ENCODE measurements around the gene GALNT9.

GALNT9 gene

GRCh38 chr12:132327336-132328171, 1.8 kb downstream of the GALNT9 start:
- peak; percentile 3 to 51 for DNase-seq (ENCODE audit: low read depth in 2 of 2, low spot score in 1 of 2)

- DNase-seq (ENCODE audit: low read depth in 2 of 2, low spot score in 1 of 2): no peak
Observed at GRCh38 chr12:132326646-132327045, 2.7 kb downstream of the GALNT9 start.

- DNase-seq (ENCODE audit: low read depth in 2 of 2, low spot score in 1 of 2): no peak
Observed at GRCh38 chr12:132325733-132326130, 3.7 kb downstream of the GALNT9 start.

- no peak for DNase-seq (ENCODE audit: low read depth in 2 of 2, low spot score in 1 of 2)
Observed at GRCh38 chr12:132324841-132325732, 4.3 kb downstream of the GALNT9 start.

GRCh38 chr12:132324173-132324572, 5.2 kb downstream of the GALNT9 start:
- no peak for DNase-seq (ENCODE audit: low read depth in 2 of 2, low spot score in 1 of 2)

GRCh38 chr12:132323171-132324010, 6.0 kb downstream of the GALNT9 start:
- no peak for DNase-seq (ENCODE audit: low read depth in 2 of 2, low spot score in 1 of 2)

GRCh38 chr12:132322206-132323132, 6.9 kb downstream of the GALNT9 start:
- no peak for DNase-seq (ENCODE audit: low read depth in 2 of 2, low spot score in 1 of 2)

- no peak for DNase-seq (ENCODE audit: low read depth in 2 of 2, low spot score in 1 of 2)
Observed at GRCh38 chr12:132321321-132322118, 7.9 kb downstream of the GALNT9 start.

- no peak for DNase-seq (ENCODE audit: low read depth in 2 of 2, low spot score in 1 of 2)
Observed at GRCh38 chr12:132320767-132321211, 8.6 kb downstream of the GALNT9 start.

GRCh38 chr12:132319991-132320570, 9.3 kb downstream of the GALNT9 start:
- DNase-seq (ENCODE audit: low read depth in 2 of 2, low spot score in 1 of 2): no peak

- DNase-seq (ENCODE audit: low read depth in 2 of 2, low spot score in 1 of 2): no peak
Observed at GRCh38 chr12:132319359-132319950, 9.9 kb downstream of the GALNT9 start.

- no peak for DNase-seq (ENCODE audit: low read depth in 2 of 2, low spot score in 1 of 2)
Observed at GRCh38 chr12:132318618-132319033, 10.8 kb downstream of the GALNT9 start.

GRCh38 chr12:132318135-132318534, 11.3 kb downstream of the GALNT9 start:
- no peak for DNase-seq (ENCODE audit: low read depth in 2 of 2, low spot score in 1 of 2)

- DNase-seq (ENCODE audit: low read depth in 2 of 2, low spot score in 1 of 2): no peak
Observed at GRCh38 chr12:132317233-132317938, 12.0 kb downstream of the GALNT9 start.

GRCh38 chr12:132316497-132317232, 12.7 kb downstream of the GALNT9 start:
- no peak for DNase-seq (ENCODE audit: low read depth in 2 of 2, low spot score in 1 of 2)

- DNase-seq (ENCODE audit: low read depth in 2 of 2, low spot score in 1 of 2): no peak
Observed at GRCh38 chr12:132315951-132316350, 13.4 kb downstream of the GALNT9 start.

- DNase-seq (ENCODE audit: low read depth in 2 of 2, low spot score in 1 of 2): no peak
Observed at GRCh38 chr12:132315507-132315906, 13.9 kb downstream of the GALNT9 start.
